ENCODE results near the gene GLIPR1. TPM values are rescaled to one million over a fixed set of nuclear protein-coding genes. Genes with fewer than 3 reads are reported as not detected.
"Not testable (repeated sequence)": the region's sequence is repeated elsewhere in the genome, so short reads cannot be mapped to it uniquely, and the experiment has no call there.

GLIPR1 gene
- total RNA-seq, 1 experiment from 2014 or later: 82.2 TPM

GRCh38 chr12:75521224-75521623 is 40.7 kb downstream of the GLIPR1 start:
- not testable (repeated sequence) for DNase-seq (ENCODE audit: low read depth)

GRCh38 chr12:75522124-75522523 is 41.6 kb downstream of the GLIPR1 start:
- DNase-seq (ENCODE audit: low read depth): not testable (repeated sequence)

GRCh38 chr12:75525263-75525662 is 44.7 kb downstream of the GLIPR1 start:
- no peak for DNase-seq (ENCODE audit: low read depth)

GRCh38 chr12:75526655-75527511 is 46.3 kb downstream of the GLIPR1 start:
- peak; percentile 48 for DNase-seq (ENCODE audit: low read depth)

GRCh38 chr12:75528272-75528671 is 47.7 kb downstream of the GLIPR1 start:
- DNase-seq (ENCODE audit: low read depth): no peak

- DNase-seq (ENCODE audit: low read depth): no peak
Observed at GRCh38 chr12:75528692-75529091, 48.1 kb downstream of the GLIPR1 start.

- DNase-seq (ENCODE audit: low read depth): no peak
Observed at GRCh38 chr12:75529316-75529715, 48.8 kb downstream of the GLIPR1 start.

GRCh38 chr12:75529826-75530225 is 49.3 kb downstream of the GLIPR1 start:
- no peak for DNase-seq (ENCODE audit: low read depth)

- DNase-seq (ENCODE audit: low read depth): peak; percentile 16
Observed at GRCh38 chr12:75533239-75533638, 52.7 kb downstream of the GLIPR1 start.

- DNase-seq (ENCODE audit: low read depth): no peak
Observed at GRCh38 chr12:75539889-75540288, 59.3 kb downstream of the GLIPR1 start.

GRCh38 chr12:75542942-75543341 is 62.4 kb downstream of the GLIPR1 start:
- DNase-seq (ENCODE audit: low read depth): no peak

GRCh38 chr12:75543529-75543928 is 63.0 kb downstream of the GLIPR1 start:
- DNase-seq (ENCODE audit: low read depth): no peak

GRCh38 chr12:75545636-75546035 is 65.1 kb downstream of the GLIPR1 start:
- DNase-seq (ENCODE audit: low read depth): no peak

GRCh38 chr12:75548879-75549278 is 68.3 kb downstream of the GLIPR1 start:
- no peak for DNase-seq (ENCODE audit: low read depth)

GRCh38 chr12:75549989-75550388 is 69.4 kb downstream of the GLIPR1 start:
- no peak for DNase-seq (ENCODE audit: low read depth)

GRCh38 chr12:75550401-75551240 is 70.1 kb downstream of the GLIPR1 start:
- DNase-seq (ENCODE audit: low read depth): peak; percentile 41

- no peak for DNase-seq (ENCODE audit: low read depth)
Observed at GRCh38 chr12:75551477-75551876, 70.9 kb downstream of the GLIPR1 start.

- peak; percentile 67 for DNase-seq (ENCODE audit: low read depth)
Observed at GRCh38 chr12:75553398-75553797, 72.8 kb downstream of the GLIPR1 start.

Measured in M059J (cell line).